ENCODE results near the gene PGM5.

PGM5 gene

GRCh38 chr9:68508547-68508946 lies 152.1 kb downstream of the PGM5 start:
- Histone ChIP-seq H3K9me3 (ENCODE audit: control insufficient read depth, low read length) (no peaks in the 10 kb centered on the region), H3K36me3 (ENCODE audit: control insufficient read depth, insufficient read depth, low read length) (no peaks in the 10 kb centered on the region), H3K27ac (ENCODE audit: low read depth, low read length, severe bottlenecking) (no peak overlapping the region), H3K4me1 (ENCODE audit: control insufficient read depth, insufficient read depth, low read length, poor library complexity, severe bottlenecking) (peaks cover 7% of the 10 kb centered on the region), H3K4me3 (ENCODE audit: extremely low read depth, insufficient read depth, low read length, poor library complexity, severe bottlenecking) (no peak overlapping the region)
- WGBS, 2 experiments (ENCODE audit: insufficient coverage in 2 of 2) = 50 to 86% methylated on average over 1 of the region's 2 CpGs

GRCh38 chr9:68509689-68510088 lies 153.3 kb downstream of the PGM5 start:
- no peak overlapping the region for H3K4me3 ChIP-seq (ENCODE audit: extremely low read depth, insufficient read depth, low read length, poor library complexity, severe bottlenecking)
- no peaks in the 10 kb centered on the region for H3K36me3 ChIP-seq (ENCODE audit: control insufficient read depth, insufficient read depth, low read length)
- no peaks in the 10 kb centered on the region for H3K9me3 ChIP-seq (ENCODE audit: control insufficient read depth, low read length)
- peaks cover 7% of the 10 kb centered on the region for H3K4me1 ChIP-seq (ENCODE audit: control insufficient read depth, insufficient read depth, low read length, poor library complexity, severe bottlenecking)
- H3K27ac ChIP-seq (ENCODE audit: low read depth, low read length, severe bottlenecking) = peak overlapping the region; percentile 23

DNA sequence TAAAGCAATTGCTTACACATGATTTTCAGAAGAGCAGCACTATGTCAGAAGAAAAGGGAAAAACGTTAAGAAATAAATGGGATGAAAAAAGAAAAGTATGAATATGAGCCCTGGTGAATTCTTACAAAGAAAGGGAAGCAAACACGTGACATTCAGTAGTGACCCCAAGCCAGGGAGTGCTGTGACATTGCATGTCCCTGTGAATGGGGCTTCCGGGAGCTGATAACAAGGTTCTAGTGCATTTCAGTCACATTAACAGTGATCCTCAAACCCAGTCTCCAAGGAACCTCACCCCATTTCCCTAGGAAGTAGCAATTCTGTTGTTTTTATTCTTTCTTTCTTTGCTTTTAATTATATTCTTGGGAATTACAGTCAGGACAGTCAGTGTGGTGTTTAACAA lies 157.0 kb downstream of the PGM5 start:
- WGBS, 2 experiments (ENCODE audit: insufficient coverage in 2 of 2) = 49 to 67% methylated on average over 2 to 3 of the region's 3 CpGs
- Histone ChIP-seq H3K9me3 (ENCODE audit: control insufficient read depth, low read length) (peaks cover 7% of the 10 kb centered on the region), H3K27ac (ENCODE audit: low read depth, low read length, severe bottlenecking) (no peak overlapping the region), H3K36me3 (ENCODE audit: control insufficient read depth, insufficient read depth, low read length) (no peaks in the 10 kb centered on the region), H3K4me3 (ENCODE audit: extremely low read depth, insufficient read depth, low read length, poor library complexity, severe bottlenecking) (no peak overlapping the region), H3K4me1 (ENCODE audit: control insufficient read depth, insufficient read depth, low read length, poor library complexity, severe bottlenecking) (no peaks in the 10 kb centered on the region)

DNA sequence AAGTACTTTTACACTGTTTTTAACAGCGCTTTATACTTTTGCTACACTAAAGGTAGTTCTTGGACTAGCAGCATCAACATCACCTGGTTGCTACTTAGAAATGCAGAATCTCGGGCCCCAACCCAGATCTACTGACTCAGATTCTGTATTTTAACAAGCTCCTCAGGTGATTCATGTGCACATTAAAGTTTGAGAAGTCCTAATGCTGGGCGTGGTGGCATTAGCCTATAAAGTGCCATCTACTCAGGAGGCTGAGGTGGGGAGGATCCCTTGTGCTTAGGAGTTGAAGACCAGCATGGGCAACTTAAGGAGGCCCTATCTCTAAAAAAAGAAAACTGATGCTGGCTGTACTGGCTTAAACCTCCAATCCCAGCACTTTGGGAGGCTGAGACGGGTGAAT lies 157.6 kb downstream of the PGM5 start:
- WGBS, 2 experiments (ENCODE audit: insufficient coverage in 2 of 2) = 69 to 95% methylated on average over 2 to 4 of the region's 4 CpGs
- H3K27ac ChIP-seq (ENCODE audit: low read depth, low read length, severe bottlenecking) = no peak overlapping the region
- no peaks in the 10 kb centered on the region for H3K4me1 ChIP-seq (ENCODE audit: control insufficient read depth, insufficient read depth, low read length, poor library complexity, severe bottlenecking)
- no peaks in the 10 kb centered on the region for H3K36me3 ChIP-seq (ENCODE audit: control insufficient read depth, insufficient read depth, low read length)
- no peak overlapping the region for H3K4me3 ChIP-seq (ENCODE audit: extremely low read depth, insufficient read depth, low read length, poor library complexity, severe bottlenecking)
- H3K9me3 ChIP-seq (ENCODE audit: control insufficient read depth, low read length) = peaks cover 7% of the 10 kb centered on the region

GRCh38 chr9:68515326-68516017 lies 159.1 kb downstream of the PGM5 start:
- 90 to 93% methylated on average over 3 of the region's 4 CpGs for WGBS, 2 experiments (ENCODE audit: insufficient coverage in 2 of 2)
- no peak overlapping the region for H3K27ac ChIP-seq (ENCODE audit: low read depth, low read length, severe bottlenecking)
- H3K36me3 ChIP-seq (ENCODE audit: control insufficient read depth, insufficient read depth, low read length) = no peaks in the 10 kb centered on the region
- peaks cover 7% of the 10 kb centered on the region for H3K9me3 ChIP-seq (ENCODE audit: control insufficient read depth, low read length)
- no peaks in the 10 kb centered on the region for H3K4me1 ChIP-seq (ENCODE audit: control insufficient read depth, insufficient read depth, low read length, poor library complexity, severe bottlenecking)
- H3K4me3 ChIP-seq (ENCODE audit: extremely low read depth, insufficient read depth, low read length, poor library complexity, severe bottlenecking) = no peak overlapping the region

GRCh38 chr9:68522131-68522530 lies 165.7 kb downstream of the PGM5 start:
- Histone ChIP-seq H3K36me3 (ENCODE audit: control insufficient read depth, insufficient read depth, low read length) (no peaks in the 10 kb centered on the region), H3K27ac (ENCODE audit: low read depth, low read length, severe bottlenecking) (no peak overlapping the region), H3K9me3 (ENCODE audit: control insufficient read depth, low read length) (peaks cover 7% of the 10 kb centered on the region), H3K4me3 (ENCODE audit: extremely low read depth, insufficient read depth, low read length, poor library complexity, severe bottlenecking) (no peak overlapping the region), H3K4me1 (ENCODE audit: control insufficient read depth, insufficient read depth, low read length, poor library complexity, severe bottlenecking) (no peaks in the 10 kb centered on the region)
- 63 to 89% methylated on average over 2 to 4 of the region's 4 CpGs for WGBS, 2 experiments (ENCODE audit: insufficient coverage in 2 of 2)

- H3K36me3 ChIP-seq (ENCODE audit: control insufficient read depth, insufficient read depth, low read length) = no peaks in the 10 kb centered on the region
- H3K9me3 ChIP-seq (ENCODE audit: control insufficient read depth, low read length) = no peaks in the 10 kb centered on the region
- H3K27ac ChIP-seq (ENCODE audit: low read depth, low read length, severe bottlenecking) = no peak overlapping the region
- no peak overlapping the region for H3K4me3 ChIP-seq (ENCODE audit: extremely low read depth, insufficient read depth, low read length, poor library complexity, severe bottlenecking)
- 80% methylated on average over 1 of the region's 3 CpGs for WGBS, 2 experiments (ENCODE audit: insufficient coverage in 2 of 2)
- no peaks in the 10 kb centered on the region for H3K4me1 ChIP-seq (ENCODE audit: control insufficient read depth, insufficient read depth, low read length, poor library complexity, severe bottlenecking)
Measured at GRCh38 chr9:68522954-68523353, 166.5 kb downstream of the PGM5 start.

- H3K4me1 ChIP-seq (ENCODE audit: control insufficient read depth, insufficient read depth, low read length, poor library complexity, severe bottlenecking) = no peaks in the 10 kb centered on the region
- H3K9me3 ChIP-seq (ENCODE audit: control insufficient read depth, low read length) = no peaks in the 10 kb centered on the region
- H3K4me3 ChIP-seq (ENCODE audit: extremely low read depth, insufficient read depth, low read length, poor library complexity, severe bottlenecking) = no peak overlapping the region
- H3K36me3 ChIP-seq (ENCODE audit: control insufficient read depth, insufficient read depth, low read length) = no peaks in the 10 kb centered on the region
- H3K27ac ChIP-seq (ENCODE audit: low read depth, low read length, severe bottlenecking) = no peak overlapping the region
- WGBS, 2 experiments (ENCODE audit: insufficient coverage in 2 of 2) = 90% methylated on average over 2 of the region's 4 CpGs; no CpG with 5 or more reads in 1 of the 2 experiments
Measured at GRCh38 chr9:68523367-68523936, 167.0 kb downstream of the PGM5 start.

- H3K4me1 ChIP-seq (ENCODE audit: control insufficient read depth, insufficient read depth, low read length, poor library complexity, severe bottlenecking) = no peaks in the 10 kb centered on the region
- no peaks in the 10 kb centered on the region for H3K9me3 ChIP-seq (ENCODE audit: control insufficient read depth, low read length)
- H3K36me3 ChIP-seq (ENCODE audit: control insufficient read depth, insufficient read depth, low read length) = no peaks in the 10 kb centered on the region
- WGBS, 2 experiments (ENCODE audit: insufficient coverage in 2 of 2) = 16 to 38% methylated on average over 6 of the region's 7 CpGs
- H3K27ac ChIP-seq (ENCODE audit: low read depth, low read length, severe bottlenecking) = no peak overlapping the region
- H3K4me3 ChIP-seq (ENCODE audit: extremely low read depth, insufficient read depth, low read length, poor library complexity, severe bottlenecking) = no peak overlapping the region
Measured at GRCh38 chr9:68530618-68531017, 174.2 kb downstream of the PGM5 start.

DNA sequence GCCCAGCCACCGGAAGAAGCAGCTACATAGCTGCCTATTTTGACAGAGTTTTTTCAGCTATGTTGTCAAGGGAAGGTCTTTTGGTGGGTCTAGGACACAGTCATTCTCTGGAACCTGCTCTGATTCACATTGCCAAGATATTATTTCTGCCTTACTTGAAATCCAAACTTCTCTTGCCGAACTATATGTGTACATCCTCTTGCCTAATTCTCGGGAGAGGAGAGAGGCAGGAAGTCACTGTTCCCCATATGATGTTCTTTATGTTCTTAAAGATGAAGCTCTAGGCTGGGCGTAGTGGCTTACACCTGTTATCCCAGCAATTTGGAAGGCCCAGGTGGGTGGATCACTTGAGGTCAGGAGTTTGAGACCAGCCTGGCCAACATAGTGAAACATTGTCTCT lies 175.7 kb downstream of the PGM5 start:
- Histone ChIP-seq H3K4me1 (ENCODE audit: control insufficient read depth, insufficient read depth, low read length, poor library complexity, severe bottlenecking) (no peaks in the 10 kb centered on the region), H3K36me3 (ENCODE audit: control insufficient read depth, insufficient read depth, low read length) (no peaks in the 10 kb centered on the region), H3K27ac (ENCODE audit: low read depth, low read length, severe bottlenecking) (no peak overlapping the region), H3K4me3 (ENCODE audit: extremely low read depth, insufficient read depth, low read length, poor library complexity, severe bottlenecking) (no peak overlapping the region), H3K9me3 (ENCODE audit: control insufficient read depth, low read length) (no peaks in the 10 kb centered on the region)
- 95 to 100% methylated on average over 2 to 4 of the region's 4 CpGs for WGBS, 2 experiments (ENCODE audit: insufficient coverage in 2 of 2)

DNA sequence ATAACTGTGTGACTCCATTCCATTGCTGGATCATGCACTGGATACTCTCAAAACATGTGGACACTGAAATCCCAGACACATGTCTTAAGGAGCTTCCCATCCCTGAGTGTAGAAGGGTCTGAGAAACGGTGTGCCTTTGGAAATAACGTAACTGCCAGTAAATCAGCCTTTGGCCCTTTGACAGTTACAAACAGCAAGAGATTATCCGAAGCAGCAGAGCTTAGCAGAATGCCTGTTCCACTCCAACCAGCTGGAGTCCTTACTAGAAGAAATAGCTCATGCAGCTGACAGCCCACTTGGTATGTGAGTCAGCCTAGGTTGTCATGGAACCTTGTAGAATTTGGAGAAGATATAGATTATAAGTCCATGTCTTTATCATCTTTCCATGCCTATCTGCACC lies 177.3 kb downstream of the PGM5 start:
- no peaks in the 10 kb centered on the region for H3K36me3 ChIP-seq (ENCODE audit: control insufficient read depth, insufficient read depth, low read length)
- 77 to 85% methylated on average over 2 to 3 of the region's 3 CpGs for WGBS, 2 experiments (ENCODE audit: insufficient coverage in 2 of 2)
- H3K4me3 ChIP-seq (ENCODE audit: extremely low read depth, insufficient read depth, low read length, poor library complexity, severe bottlenecking) = no peak overlapping the region
- no peaks in the 10 kb centered on the region for H3K4me1 ChIP-seq (ENCODE audit: control insufficient read depth, insufficient read depth, low read length, poor library complexity, severe bottlenecking)
- H3K9me3 ChIP-seq (ENCODE audit: control insufficient read depth, low read length) = no peaks in the 10 kb centered on the region
- no peak overlapping the region for H3K27ac ChIP-seq (ENCODE audit: low read depth, low read length, severe bottlenecking)

All from mesodermal cell (in vitro differentiated cells).